HepG2 (cell line): Measurements from ENCODE around the gene TRPM6. TPM values are rescaled to one million over a fixed set of nuclear protein-coding genes. Genes with fewer than 3 reads are reported as not detected.

Source experiments
- ATAC-seq: fragments of 200-7000 bp; cut with Tn5 transposase; 3 replicates; pipeline ENCODE4 v1.9.1; 2020; ENCODE audit warnings: mild to moderate bottlenecking, moderate library complexity
- BruUV-seq: library from RNA; stranded (reverse); fragments of 400-500 nt; replicated peaks from 2 replicates; lab custom pipeline; 2021; lab: Mats Ljungman, UMichigan
- CTCF ChIA-PET: fragments of 300-600 bp; formaldehyde crosslinking; extraction: SDS; loops from one replicate; lab custom pipeline; 2021; ENCODE audit warnings: low total read pairs, inconsistent platforms, low intra/inter-chr PET ratio; lab: Yijun Ruan, JAX
- POLR2A ChIA-PET: fragments of 350-600 bp; sonication (Branson Sonifier 250); formaldehyde crosslinking; loops from one replicate; lab custom pipeline; 2020; ENCODE audit warnings: antibody characterized with exemption, inconsistent platforms; lab: Yijun Ruan, JAX
- DNase-seq: peaks from one replicate; pipeline ENCODE4 v3.0.0-alpha.2; 2015; ENCODE audit warnings: low spot score
- FAIRE-seq: peaks from 3 replicates; lab custom pipeline; 2011; peaks lifted over from hg19 to GRCh38; lab: Jason Lieb, UNC
- H2AFZ ChIP-seq: one replicate; pipeline ENCODE4 v1.6.1; 2011; ENCODE audit warnings: low read length, inconsistent platforms
- H3K27ac ChIP-seq: fragments of 300-600 bp; 3 replicates; pipeline ENCODE4 v1.8.0; 2011; ENCODE audit warnings: mixed run types, mild to moderate bottlenecking, mixed read lengths, low read length, inconsistent platforms; ENCODE audit not compliant: insufficient read depth; ENCODE audit errors: extremely low read length
- H3K27me3 ChIP-seq, 2 experiments: fragments of 200-600 bp in 1 of 2; 2 replicates in 1 of 2; 3 replicates in 1 of 2; pipeline versions ENCODE4 v1.6.0 to v1.8.0; 2011; ENCODE audit warnings: low read length in 2 of 2, mild to moderate bottlenecking in 2 of 2, moderate library complexity in 2 of 2, inconsistent platforms in 1 of 2; ENCODE audit not compliant: insufficient read depth in 2 of 2, control insufficient read depth in 1 of 2
- H3K36me3 ChIP-seq, 2 experiments: fragments of 200-600 bp in 1 of 2; replicated peaks in 1 of 2; 2 replicates in 1 of 2; 3 replicates in 1 of 2; pipeline versions ENCODE4 v1.5.1 to v1.8.0; 2011; ENCODE audit warnings: low read length in 2 of 2, inconsistent platforms in 1 of 2; ENCODE audit not compliant: insufficient read depth in 2 of 2, control insufficient read depth in 1 of 2
- H3K4me1 ChIP-seq: 2 replicates; pipeline ENCODE4 v1.5.1; 2012; ENCODE audit warnings: low read length, inconsistent platforms; ENCODE audit not compliant: insufficient read depth
- H3K4me2 ChIP-seq: 2 replicates; pipeline ENCODE4 v1.6.0; 2011; ENCODE audit warnings: low read depth, low read length, inconsistent platforms
- H3K4me3 ChIP-seq, 3 experiments: fragments of 200-600 bp in 1 of 3; sonication (generic), shearing (Covaris generic) in 1 of 3; replicated peaks in 1 of 3; 2 replicates each; pipeline ENCODE4 v1.5.1; 2011 to 2016; ENCODE audit warnings: low read length in 3 of 3, inconsistent platforms in 2 of 3, low read depth in 2 of 3, mild to moderate bottlenecking in 2 of 3, control low read depth in 1 of 3, mixed read lengths in 1 of 3; ENCODE audit not compliant: insufficient read depth in 1 of 3
- H3K79me2 ChIP-seq: one replicate; pipeline ENCODE4 v1.6.1; 2011; ENCODE audit warnings: low read length, inconsistent platforms; ENCODE audit not compliant: insufficient read depth
- H3K9ac ChIP-seq: 2 replicates; pipeline ENCODE4 v1.6.0; 2011; ENCODE audit warnings: mild to moderate bottlenecking, low read depth, low read length, inconsistent platforms; ENCODE audit not compliant: insufficient read depth
- H3K9me3 ChIP-seq: 2 replicates; pipeline ENCODE4 v1.5.1; 2012; ENCODE audit warnings: mild to moderate bottlenecking, low read length
- H4K20me1 ChIP-seq: 2 replicates; pipeline ENCODE4 v1.6.0; 2011; ENCODE audit warnings: inconsistent platforms, mild to moderate bottlenecking, low read length, moderate library complexity; ENCODE audit not compliant: insufficient read depth
- CHD2 ChIP-seq: IDR thresholded peaks from 2 replicates; pipeline ENCODE4 v1.6.1; 2011; ENCODE audit warnings: low read depth, low read length, improper control_type of control experiment
- HNRNPL ChIP-seq: fragments of 200-400 bp; formaldehyde crosslinking; IDR thresholded peaks from 2 replicates; pipeline ENCODE4 v1.6.1; 2017; ENCODE audit warnings: mild to moderate bottlenecking, low read depth, low read length
- ISX ChIP-seq: sonication (generic); formaldehyde crosslinking; conservative IDR thresholded peaks from 2 replicates; pipeline ENCODE4 v1.5.0; 2020; ENCODE audit warnings: missing genetic modification reagents
- MAF1 ChIP-seq: sonication (generic); formaldehyde crosslinking; IDR thresholded peaks from 2 replicates; pipeline ENCODE4 v1.5.0; 2020; ENCODE audit warnings: missing genetic modification reagents, borderline replicate concordance
- NFRKB ChIP-seq: fragments of 450-650 bp; IDR thresholded peaks from 2 replicates; pipeline ENCODE4 v1.6.1; 2017
- PAWR ChIP-seq: sonication (generic); formaldehyde crosslinking; IDR thresholded peaks from 2 replicates; pipeline ENCODE4 v1.4.0; 2020; ENCODE audit warnings: missing genetic modification reagents, mild to moderate bottlenecking, borderline replicate concordance
- PPARG ChIP-seq: conservative IDR thresholded peaks from 2 replicates; pipeline ENCODE4 v1.6.1; 2016; ENCODE audit warnings: missing biosample characterization, missing genetic modification reagents
- PTBP1 ChIP-seq: fragments of 200-400 bp; formaldehyde crosslinking; IDR thresholded peaks from 2 replicates; pipeline ENCODE4 v1.6.1; 2018; ENCODE audit warnings: low read length, low read depth; ENCODE audit not compliant: poor library complexity, severe bottlenecking
- TBL1XR1 ChIP-seq: fragments of 150-350 bp; IDR thresholded peaks from 2 replicates; pipeline ENCODE4 v1.6.1; 2014; ENCODE audit warnings: borderline replicate concordance, low read length; ENCODE audit not compliant: partially characterized antibody
- TCF12 ChIP-seq, 2 experiments: fragments of 450-650 bp in 1 of 2; sonication (generic) in 1 of 2; formaldehyde crosslinking in 1 of 2; IDR thresholded peaks; 2 replicates each; pipeline versions ENCODE4 v1.6.1 to v1.8.0; 2017 to 2022; ENCODE audit warnings: antibody characterized with exemption in 1 of 2, mild to moderate bottlenecking in 1 of 2, missing genetic modification reagents in 1 of 2, moderate library complexity in 1 of 2
- TMF1 ChIP-seq: sonication (generic); formaldehyde crosslinking; IDR thresholded peaks from 2 replicates; pipeline ENCODE4 v1.8.1; 2022; ENCODE audit warnings: low read depth, missing genetic modification reagents
- ZNF224 ChIP-seq: sonication (generic); formaldehyde crosslinking; IDR thresholded peaks from 2 replicates; pipeline ENCODE4 v1.5.0; 2020; ENCODE audit warnings: mild to moderate bottlenecking, missing genetic modification reagents
- ZNF367 ChIP-seq: sonication (generic); formaldehyde crosslinking; IDR thresholded peaks from 2 replicates; pipeline ENCODE4 v1.4.0; 2020; ENCODE audit warnings: missing genetic modification reagents, borderline replicate concordance
- ZNF615 ChIP-seq: sonication (generic); formaldehyde crosslinking; IDR thresholded peaks from 2 replicates; pipeline ENCODE4 v1.5.0; 2020; ENCODE audit warnings: mild to moderate bottlenecking, missing genetic modification reagents, borderline replicate concordance
- ZNF674 ChIP-seq: sonication (generic); formaldehyde crosslinking; IDR thresholded peaks from 2 replicates; pipeline ENCODE4 v1.5.0; 2020; ENCODE audit warnings: low read depth, mild to moderate bottlenecking, missing genetic modification reagents
- ZNF773 ChIP-seq: sonication (generic); formaldehyde crosslinking; IDR thresholded peaks from 2 replicates; pipeline ENCODE4 v1.4.0; 2020; ENCODE audit warnings: missing genetic modification reagents, borderline replicate concordance
- WGBS: methylation state at CpG from one replicate; pipeline ENCODE4 v1.1.6; 2017; ENCODE audit warnings: low lambda C conversion rate; 5-methylcytosine and 5-hydroxymethylcytosine counted together
- in situ Hi-C: cut with HindIII; loops from 2 replicates; pipeline ENCODE4 v1.10.0; 2017; ENCODE audit warnings: low pct_unique_long_range_greater_than_20kb; ENCODE audit not compliant: extremely low pct_ligation_motif_present
- intact Hi-C: fragments of 100-400 bp; cut with micrococcal nuclease; formaldehyde crosslinking; loops from one replicate; pipeline ENCODE4 v1.10.0; 2022; ENCODE audit not compliant: unreplicated experiment
- polyA plus RNA-seq, 8 experiments: library from polyadenylated mRNA; depleted of rRNA in 3 of 8; stranded (reverse) in 7 of 8; unstranded in 1 of 8; fragments of >200 nt; fragmentation: Illumina TruSeq in 4 of 8; extraction: Trizol in 4 of 8; gene quantifications; 2 replicates each; pipeline versions ENCODE4 v1.2.1 to v1.2.3, GENCODE V29; 2011 to 2016; ENCODE audit warnings: low read depth in 4 of 8, missing spikeins in 1 of 8, mixed read lengths in 1 of 8; ENCODE audit not compliant: insufficient read depth in 1 of 8
- total RNA-seq, 5 experiments: library from RNA; depleted of rRNA; stranded (reverse); fragments of >200 nt; fragmentation: Illumina TruSeq; extraction: Trizol; gene quantifications; 2 replicates each; pipeline ENCODE4 v1.2.3, GENCODE V29; 2016; ENCODE audit warnings: low read depth in 1 of 5

TRPM6 gene
- total and polyA plus RNA-seq, 2 of the 13 experiments (the other 11 are each of a cell fraction or from before 2014, with no cell fraction given), result 0.01 to 0.09 TPM

- H2AFZ ChIP-seq, result no peak overlapping the region
Observed at GRCh38 chr9:74861773-74862474, 25.8 kb downstream of the TRPM6 start.

GRCh38 chr9:74861071-74861470 lies 26.6 kb downstream of the TRPM6 start:
- Histone ChIP-seq H3K4me3 (no peak overlapping the region), H2AFZ (no peak overlapping the region), H3K4me2 (no peak overlapping the region), H4K20me1 (no peaks in the 10 kb centered on the region), H3K9ac (no peak overlapping the region), H3K27ac (no peak overlapping the region)
- no peak for ATAC-seq
- POLR2A ChIA-PET, result no interaction called here
- FAIRE-seq, result no peak
- TF ChIP-seq PAWR (no peak), TBL1XR1 (no peak), PPARG (CRISPR knock-in tag) (no peak), PTBP1 (no peak), ZNF674 (CRISPR knock-in tag) (no peak), TMF1 (CRISPR knock-in tag) (no peak), ISX (no peak), ZNF615 (CRISPR knock-in tag) (no peak), TCF12 (IDR thresholded peaks at IDR 0.05) (no peak), TCF12 (CRISPR knock-in tag; IDR thresholded peaks at IDR 0.05) (no peak), ZNF773 (CRISPR knock-in tag) (no peak), ZNF224 (CRISPR knock-in tag) (no peak), ZNF367 (CRISPR knock-in tag) (no peak), HNRNPL (no peak), CHD2 (no peak), NFRKB (no peak)
- TF ChIP-seq, all 625 proteins: peak for 0
- CTCF ChIA-PET, result no interaction called here
- H3K4me1 ChIP-seq, result no peaks in the 10 kb centered on the region
- H3K27me3 ChIP-seq, result no peaks in the 10 kb centered on the region
- no peaks in the 10 kb centered on the region for H3K9me3 ChIP-seq
- WGBS, result 44% methylated on average over 3 of the region's 3 CpGs
- no peaks in the 10 kb centered on the region for H3K79me2 ChIP-seq
- intact Hi-C loops, result no loop called here
- H3K36me3 ChIP-seq, result no peaks in the 10 kb centered on the region
- no TSS peak for BruUV-seq
- no peak for DNase-seq
- in situ Hi-C loops, result no loop called here

More at GRCh38 chr9:74861773-74862474, 25.8 kb downstream of the TRPM6 start:
- Histone ChIP-seq H3K27ac (no peak overlapping the region), H3K79me2 (no peaks in the 10 kb centered on the region), H3K4me1 (no peaks in the 10 kb centered on the region), H3K9ac (no peak overlapping the region), H3K27me3 (no peaks in the 10 kb centered on the region), H3K36me3 (no peaks in the 10 kb centered on the region), H3K4me2 (no peak overlapping the region)
- POLR2A ChIA-PET, result no interaction called here
- WGBS, result 39% methylated on average over 6 of the region's 6 CpGs
- no peak for ATAC-seq
- intact Hi-C loops, result no loop called here
- no peak for TF ChIP-seq MAF1
- TF ChIP-seq, all 625 proteins: peak for 0
- in situ Hi-C loops, result no loop called here
- Histone ChIP-seq H3K9me3 (no peaks in the 10 kb centered on the region), H4K20me1 (no peaks in the 10 kb centered on the region), H3K4me3 (no peak overlapping the region)
- no TSS peak for BruUV-seq
- no peak for FAIRE-seq
- DNase-seq, result no peak
- CTCF ChIA-PET, result no interaction called here
